Renal cortical epithelial cell (primary cell): ENCODE data around the gene MARCHF9. TPM values are rescaled to one million over a fixed set of nuclear protein-coding genes. Genes with fewer than 3 reads are reported as not detected.

Source experiments
- DNase-seq: peaks from one replicate; pipeline ENCODE4 v3.0.0-alpha.2; 2011; ENCODE audit warnings: low read depth
- total RNA-seq: library from RNA; depleted of rRNA; stranded (reverse); fragments of >200 nt; gene quantifications from 2 replicates; pipeline ENCODE4 v1.2.3, GENCODE V29; 2014

MARCHF9 gene
- total RNA-seq, 1 donor from 2014 or later = 8.5 TPM

- DNase-seq = no peak
These were observed 30.6 kb upstream of the MARCHF9 start for GRCh38 chr12:57724003-57724935.

- no peak for DNase-seq
These were observed 29.8 kb upstream of the MARCHF9 start for GRCh38 chr12:57724936-57725740.

- no peak for DNase-seq
These were observed 29.1 kb upstream of the MARCHF9 start for GRCh38 chr12:57725851-57726150.

GRCh38 chr12:57726151-57726883 lies 28.6 kb upstream of the MARCHF9 start:
- DNase-seq = peak; percentile 43

GRCh38 chr12:57726884-57727757 lies 27.8 kb upstream of the MARCHF9 start:
- DNase-seq = peak; percentile 9

- DNase-seq = peak; percentile 20
These were observed 27.0 kb upstream of the MARCHF9 start for GRCh38 chr12:57727758-57728395.

GRCh38 chr12:57729321-57729844 lies 25.5 kb upstream of the MARCHF9 start:
- DNase-seq = no peak

GRCh38 chr12:57730336-57731067 lies 24.4 kb upstream of the MARCHF9 start:
- DNase-seq = no peak

- no peak for DNase-seq
These were observed 23.4 kb upstream of the MARCHF9 start for GRCh38 chr12:57731411-57732080.

- DNase-seq = no peak
These were observed 22.6 kb upstream of the MARCHF9 start for GRCh38 chr12:57732270-57732669.

- no peak for DNase-seq
These were observed 21.9 kb upstream of the MARCHF9 start for GRCh38 chr12:57732726-57733593.

GRCh38 chr12:57733928-57734327 lies 21.0 kb upstream of the MARCHF9 start:
- no peak for DNase-seq

GRCh38 chr12:57734591-57734990 lies 20.3 kb upstream of the MARCHF9 start:
- DNase-seq = no peak

- DNase-seq = no peak
These were observed 19.6 kb upstream of the MARCHF9 start for GRCh38 chr12:57735198-57735855.

- DNase-seq = no peak
These were observed 18.8 kb upstream of the MARCHF9 start for GRCh38 chr12:57735952-57736740.

GRCh38 chr12:57736741-57737466 lies 18.0 kb upstream of the MARCHF9 start:
- DNase-seq = no peak
